Ecto neural progenitor cell (in vitro differentiated cells): Measurements from ENCODE around the gene ZSWIM6.

Experiments used
- DNase-seq: peaks from one replicate; pipeline ENCODE4 v3.0.0-alpha.2; 2018; ENCODE audit warnings: low spot score

The ZSWIM6 gene

DNA sequence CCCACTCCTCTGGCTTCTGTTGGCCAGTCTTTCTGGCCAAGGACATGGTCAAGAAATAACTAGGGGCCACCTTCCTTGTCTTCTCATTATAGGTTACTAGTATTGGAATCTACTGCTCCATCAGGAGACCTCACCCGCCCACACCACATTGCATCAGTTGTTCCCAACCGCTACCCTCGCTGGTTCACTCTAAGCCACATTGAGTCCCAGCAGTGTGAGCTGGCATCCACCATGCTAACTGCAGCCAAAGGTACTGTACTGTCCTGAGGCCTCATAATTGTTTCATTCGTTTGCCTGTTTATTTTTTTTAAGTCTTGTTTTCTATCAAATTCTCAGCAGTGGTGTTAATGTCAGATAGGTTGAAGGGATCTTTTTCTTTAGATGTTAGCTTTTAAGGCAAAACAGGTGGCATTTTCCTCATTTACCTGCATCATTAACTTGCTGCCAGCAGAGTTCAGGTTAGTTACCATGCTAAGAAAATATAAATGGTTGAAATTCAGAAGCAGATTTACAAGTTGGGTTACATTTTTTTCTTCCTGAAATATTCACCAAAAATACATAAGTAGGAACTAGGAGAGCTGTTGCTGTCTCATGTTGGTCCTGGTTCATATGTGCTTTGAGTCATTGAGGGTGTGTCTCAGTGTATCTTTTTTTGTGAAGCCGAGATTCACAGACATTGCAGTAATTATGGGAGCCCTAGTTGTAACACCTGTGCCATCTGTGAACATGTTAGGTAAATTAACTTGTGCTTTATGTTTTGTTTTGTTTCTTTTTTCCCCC, 206.9 kb downstream of the ZSWIM6 start:
- no peak for DNase-seq

DNA sequence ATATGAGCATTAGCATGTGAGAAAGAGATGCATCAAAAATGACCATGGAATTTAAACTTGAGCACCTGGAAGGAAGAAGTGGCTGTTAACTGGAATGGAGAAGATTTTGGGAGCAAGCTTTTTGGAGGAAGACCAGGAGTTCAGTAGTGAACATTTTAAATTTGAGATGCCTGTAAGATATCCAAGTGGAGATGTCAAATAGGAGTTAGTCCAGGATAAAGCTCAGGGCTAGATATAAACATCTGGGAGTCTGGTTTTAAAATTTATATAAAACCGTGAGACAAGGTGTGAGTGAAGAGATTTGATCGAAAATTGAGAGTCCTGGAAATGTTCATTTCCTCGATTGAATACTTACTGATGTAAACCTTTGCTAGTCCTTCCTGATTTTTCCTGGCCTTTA, 217.5 kb downstream of the ZSWIM6 start:
- no peak for DNase-seq

DNA sequence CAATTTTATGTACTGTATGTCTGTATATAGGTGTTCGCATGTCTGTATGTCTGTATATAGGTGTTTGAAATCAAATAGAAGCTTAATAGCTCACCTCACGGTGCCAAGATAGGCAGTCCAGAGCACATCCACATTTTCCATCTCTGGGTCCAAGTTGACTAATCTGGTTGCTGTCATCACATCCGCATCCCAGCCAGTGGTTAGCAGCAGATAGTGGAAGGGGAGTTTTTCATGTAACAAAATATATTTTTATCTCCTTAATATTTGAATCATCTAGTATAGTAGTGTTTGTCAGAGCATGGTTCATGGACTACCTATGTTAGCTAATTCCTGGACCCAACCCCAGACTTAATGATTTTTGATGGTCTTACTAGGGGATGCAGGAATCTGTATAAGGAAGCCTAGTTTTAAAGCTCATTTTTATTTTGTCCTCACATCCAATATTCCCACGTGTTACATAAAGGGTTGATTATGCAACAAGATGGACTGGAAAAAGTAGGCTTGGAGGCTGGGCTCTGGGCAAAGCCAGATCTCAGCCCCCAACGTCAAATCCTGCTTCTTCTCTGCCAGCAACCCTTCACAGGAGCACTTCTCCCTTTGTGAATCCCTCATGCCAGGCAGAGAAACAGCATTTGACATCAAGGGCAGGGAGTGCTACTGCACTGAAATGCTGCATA, 219.7 kb downstream of the ZSWIM6 start:
- no peak for DNase-seq

DNA sequence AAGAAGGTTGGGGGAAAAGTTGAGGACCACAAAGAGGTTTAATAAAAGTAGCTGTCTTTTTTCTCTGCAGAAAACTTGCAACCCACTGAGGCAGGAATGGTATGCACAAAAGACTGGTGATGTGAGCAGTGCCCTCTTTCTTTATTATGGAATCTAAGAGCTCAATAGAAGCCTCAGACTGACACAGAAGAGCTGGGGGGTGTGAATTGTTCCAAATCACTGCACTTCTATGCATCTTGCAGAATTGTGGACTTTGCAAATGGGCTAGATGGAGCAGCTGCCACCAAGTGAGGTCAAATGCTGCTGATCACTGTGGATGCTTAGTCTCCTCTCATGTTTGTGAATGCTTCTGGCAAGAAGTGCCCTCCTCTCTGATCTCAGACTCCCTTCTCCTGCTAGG, 227.1 kb downstream of the ZSWIM6 start:
- no peak for DNase-seq

DNA sequence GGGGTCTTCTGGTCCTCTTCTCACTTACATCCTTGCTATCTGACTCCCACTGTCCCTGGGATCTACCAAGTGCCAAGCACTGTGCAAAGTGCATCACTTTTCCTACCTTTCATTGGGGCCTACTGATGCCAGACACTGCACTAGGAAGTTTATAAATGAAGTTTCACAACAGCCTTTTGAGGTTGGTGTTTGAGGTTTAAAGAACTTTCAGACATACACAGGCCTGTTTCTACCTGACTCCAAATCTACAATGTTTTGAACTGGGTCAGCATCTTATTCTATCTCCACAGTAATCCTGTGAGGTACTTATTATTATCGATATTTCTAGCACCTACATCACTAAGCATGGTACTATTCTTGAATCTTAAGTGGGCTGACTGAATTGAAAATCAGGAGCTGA, 227.7 kb downstream of the ZSWIM6 start:
- no peak for DNase-seq

DNA sequence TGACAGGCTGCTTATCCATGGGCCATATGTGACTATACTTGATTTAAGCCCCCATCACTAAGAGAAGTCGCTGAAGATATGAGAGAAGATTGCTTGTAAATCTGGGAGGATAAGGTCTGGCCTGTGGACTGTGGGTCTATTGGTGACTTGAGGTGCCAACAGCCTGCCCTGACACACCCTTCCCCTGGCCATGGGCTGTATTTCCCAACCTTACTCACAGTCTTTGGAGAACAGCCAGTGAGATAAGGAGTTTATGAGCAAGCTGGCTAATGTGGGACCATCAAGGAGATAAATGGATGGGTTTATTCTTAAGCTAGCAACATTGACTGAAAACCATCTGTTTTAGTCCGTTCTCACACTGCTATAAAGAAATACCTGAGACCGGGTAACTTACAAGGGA, 231.3 kb downstream of the ZSWIM6 start:
- no peak for DNase-seq

DNA sequence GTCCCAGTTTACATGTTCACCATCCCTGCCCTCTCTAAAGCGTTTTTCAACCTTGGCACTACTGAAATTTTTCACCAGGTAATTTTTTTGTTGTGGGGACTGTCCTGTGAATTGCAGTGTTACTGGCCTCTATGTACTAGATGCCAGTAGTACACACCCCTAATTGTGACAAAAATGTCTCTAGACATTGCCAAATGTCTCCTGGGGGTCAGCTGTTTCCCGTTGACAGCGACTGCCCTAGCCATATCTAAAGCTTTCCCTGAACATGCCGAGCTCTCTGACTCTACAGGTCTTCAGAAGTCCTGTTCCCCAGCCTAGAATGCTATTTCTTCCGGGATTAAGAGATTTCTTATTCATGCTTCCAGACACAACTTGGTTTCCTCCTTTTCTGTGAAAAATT, 235.3 kb downstream of the ZSWIM6 start:
- no peak for DNase-seq

DNA sequence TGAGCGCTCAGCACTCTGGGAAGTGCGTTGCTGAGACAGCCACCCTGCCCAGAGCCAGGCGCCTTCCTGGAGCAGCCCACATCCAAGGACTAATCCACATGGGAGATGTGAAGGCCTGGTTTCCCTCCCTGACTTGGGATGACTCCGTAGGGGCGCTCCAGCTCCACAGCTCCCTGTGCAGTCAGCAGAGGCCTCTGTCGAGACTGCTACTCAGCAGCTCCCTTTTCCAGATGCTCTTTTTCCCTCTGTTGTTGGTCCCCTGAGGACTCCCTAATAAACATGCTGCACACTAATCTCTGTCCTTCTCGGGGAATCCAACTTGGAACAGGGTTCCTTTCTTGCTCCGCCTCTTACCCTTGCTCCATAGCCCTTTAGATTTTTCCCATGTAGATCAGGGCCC, 237.3 kb downstream of the ZSWIM6 start:
- no peak for DNase-seq

DNA sequence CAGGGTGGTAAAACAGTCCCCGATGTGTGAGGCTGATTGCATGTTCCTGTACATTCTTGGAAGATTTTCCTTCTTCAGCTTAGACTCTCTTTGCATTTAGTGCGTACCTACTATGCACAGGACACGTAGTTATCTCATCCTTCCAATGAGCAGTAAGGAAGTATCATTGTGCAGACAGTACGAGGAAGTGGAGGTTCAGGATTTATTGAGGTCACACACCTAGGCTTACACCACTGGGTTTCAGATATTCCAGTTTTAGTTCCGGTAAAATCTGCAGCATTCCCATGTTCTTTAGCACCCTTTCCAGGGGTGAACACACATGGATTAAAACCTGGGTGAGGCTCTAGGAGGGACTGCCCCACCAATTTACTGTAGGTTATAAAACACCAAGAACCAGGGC, 238.7 kb downstream of the ZSWIM6 start:
- no peak for DNase-seq

DNA sequence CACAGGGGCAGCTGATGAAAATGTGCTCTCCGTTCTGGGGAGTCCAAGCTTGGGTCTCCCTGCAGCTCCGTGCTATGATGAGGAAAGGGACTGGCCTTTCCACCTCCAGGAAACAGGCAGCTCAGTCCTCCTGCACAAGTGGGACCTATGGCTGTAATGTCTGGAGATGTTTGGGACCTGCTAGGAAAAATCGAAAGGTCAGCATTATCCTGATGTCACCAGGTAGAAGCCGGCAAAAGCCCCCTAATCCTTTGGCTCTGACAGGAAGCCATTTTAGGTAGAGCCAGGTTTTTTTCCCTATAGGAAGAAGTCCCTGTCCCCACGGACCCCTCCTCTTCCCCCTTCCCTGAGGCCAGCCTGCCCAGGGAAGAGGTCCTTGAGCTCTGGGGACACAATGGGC, 240.9 kb downstream of the ZSWIM6 start:
- no peak for DNase-seq

DNA sequence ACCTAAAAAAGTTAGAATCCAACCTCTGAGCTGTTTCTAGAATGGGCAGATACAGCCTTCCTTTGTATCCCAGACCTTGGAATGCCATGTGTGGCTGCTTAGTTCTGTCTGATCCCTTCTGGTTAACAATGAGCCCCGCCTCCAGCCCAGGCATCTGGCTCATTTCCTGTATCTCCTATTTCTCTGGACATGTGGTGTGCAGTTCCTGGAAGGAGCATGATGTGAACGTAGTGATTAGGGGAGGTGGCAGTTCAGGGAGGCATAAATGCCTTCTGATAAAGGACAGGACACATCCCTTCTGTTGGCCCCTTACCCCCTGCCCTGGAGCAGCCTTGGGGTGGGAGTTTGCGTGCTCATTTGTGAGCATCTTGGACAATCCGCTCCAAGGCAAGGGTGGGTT, 243.0 kb downstream of the ZSWIM6 start:
- no peak for DNase-seq

DNA sequence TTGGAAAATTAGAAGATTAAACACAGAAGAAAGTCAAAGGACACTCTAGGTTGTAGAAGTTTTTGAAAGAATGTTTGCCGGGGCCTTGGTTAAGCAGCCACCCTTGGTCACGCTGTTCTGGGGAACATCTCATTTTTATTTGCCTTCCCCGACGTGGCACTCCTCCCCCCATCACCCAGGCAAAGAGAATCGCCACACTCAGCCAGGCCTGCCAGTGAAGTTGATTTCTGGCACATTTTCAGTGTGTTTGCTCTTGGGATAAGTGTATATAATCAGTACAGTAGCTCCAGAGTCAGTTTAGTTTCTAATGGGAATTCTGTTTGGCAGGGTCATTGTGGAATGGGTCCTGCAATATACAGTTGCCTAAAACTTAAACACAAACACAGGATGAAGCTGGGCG, 243.5 kb downstream of the ZSWIM6 start:
- no peak for DNase-seq

DNA sequence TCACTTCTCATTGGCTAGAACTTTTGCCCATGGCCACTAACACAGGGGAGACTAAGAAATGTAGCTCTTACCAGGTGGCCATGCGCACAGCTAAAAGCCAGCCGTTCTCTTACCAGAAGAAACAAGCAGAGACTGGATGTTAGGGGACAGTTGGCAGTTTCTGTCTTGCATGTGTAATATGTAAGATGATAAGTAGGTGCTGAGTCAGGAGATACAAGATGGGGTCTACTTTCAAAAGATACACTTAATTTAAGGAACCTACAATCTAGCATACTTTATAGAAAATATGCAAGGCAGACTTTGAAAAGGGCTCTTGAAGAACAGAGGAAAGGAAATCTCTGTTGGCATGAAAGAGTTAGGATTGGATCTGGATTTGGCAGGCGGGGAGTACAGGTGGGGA, 244.5 kb downstream of the ZSWIM6 start:
- no peak for DNase-seq

DNA sequence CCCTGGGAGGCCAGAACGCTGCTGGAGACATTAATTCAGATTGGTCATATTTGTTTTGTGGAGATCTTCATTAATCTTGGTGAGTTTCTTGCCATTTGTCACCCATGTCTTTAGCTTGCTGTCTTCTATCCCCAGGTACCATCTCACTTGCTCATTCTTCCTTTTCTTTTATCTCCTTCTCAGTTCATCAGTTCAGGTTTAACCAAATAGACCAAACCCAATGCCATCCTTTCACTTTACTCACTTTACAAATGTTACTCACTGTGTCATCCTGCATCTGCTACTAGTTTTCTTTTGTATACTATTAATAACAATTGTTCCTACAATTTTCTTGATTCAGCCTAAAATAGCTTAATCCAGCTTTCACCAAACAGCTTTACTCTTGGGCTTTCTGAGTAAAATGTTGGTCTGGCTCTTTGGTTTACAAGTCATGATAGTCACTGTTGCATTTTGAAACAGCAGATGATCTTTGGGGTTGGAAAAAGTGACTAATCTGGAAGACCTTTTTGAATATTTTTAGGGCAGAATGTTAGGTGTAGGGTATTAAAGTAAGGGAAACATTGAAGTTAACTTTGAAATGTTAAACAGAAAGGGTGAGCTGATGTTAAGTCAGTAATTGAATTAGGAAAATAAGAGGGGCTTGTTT, 246.9 kb downstream of the ZSWIM6 start:
- no peak for DNase-seq

DNA sequence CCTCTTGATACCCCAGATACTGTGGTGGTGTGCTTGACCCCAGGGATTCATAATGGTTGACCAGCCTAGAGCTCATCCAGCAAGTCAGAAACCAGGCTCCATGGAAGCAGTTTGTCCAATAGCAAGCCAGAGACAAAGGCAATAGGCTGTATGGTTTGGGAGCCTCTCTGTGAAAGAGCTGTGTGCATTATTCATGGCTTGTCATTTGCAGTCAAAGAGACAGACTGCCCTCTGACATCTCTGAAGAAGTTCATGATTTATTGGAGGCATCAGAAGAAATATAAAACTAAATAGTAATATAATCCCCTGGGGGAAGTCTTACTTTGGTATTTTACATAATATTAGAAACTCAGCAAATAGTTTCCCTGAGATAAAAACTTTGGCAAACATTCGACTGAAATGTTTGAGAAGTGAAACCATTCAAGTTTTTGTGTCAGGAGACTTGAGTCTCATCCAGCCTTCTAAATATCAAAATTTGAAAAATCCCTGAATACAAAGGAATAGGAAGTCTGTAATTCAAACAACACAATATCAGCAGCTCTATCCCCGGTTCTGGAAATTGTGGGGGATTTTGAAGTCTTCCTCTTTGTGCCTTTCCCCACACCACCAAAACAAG, 250.3 kb downstream of the ZSWIM6 start:
- DNase-seq = no peak

DNA sequence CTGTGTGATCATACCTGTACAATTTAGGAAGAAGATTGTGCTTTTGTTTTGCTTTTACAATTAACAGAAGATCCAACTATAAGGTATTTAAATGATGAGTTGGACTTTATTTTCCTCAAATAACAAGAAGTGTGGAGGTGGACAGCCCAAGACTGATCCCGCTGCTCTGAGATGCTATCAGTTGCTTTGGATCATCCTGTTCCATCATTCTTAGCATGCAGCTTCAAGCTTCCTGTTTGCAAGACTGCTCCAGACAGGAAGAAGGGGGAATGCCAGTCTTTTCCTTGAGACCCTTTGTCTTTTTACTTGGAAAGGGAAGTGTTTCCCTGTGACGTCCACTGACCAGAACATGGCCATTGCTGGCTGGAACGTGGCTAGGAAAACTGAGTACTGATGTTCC, 250.8 kb downstream of the ZSWIM6 start:
- no peak for DNase-seq

DNA sequence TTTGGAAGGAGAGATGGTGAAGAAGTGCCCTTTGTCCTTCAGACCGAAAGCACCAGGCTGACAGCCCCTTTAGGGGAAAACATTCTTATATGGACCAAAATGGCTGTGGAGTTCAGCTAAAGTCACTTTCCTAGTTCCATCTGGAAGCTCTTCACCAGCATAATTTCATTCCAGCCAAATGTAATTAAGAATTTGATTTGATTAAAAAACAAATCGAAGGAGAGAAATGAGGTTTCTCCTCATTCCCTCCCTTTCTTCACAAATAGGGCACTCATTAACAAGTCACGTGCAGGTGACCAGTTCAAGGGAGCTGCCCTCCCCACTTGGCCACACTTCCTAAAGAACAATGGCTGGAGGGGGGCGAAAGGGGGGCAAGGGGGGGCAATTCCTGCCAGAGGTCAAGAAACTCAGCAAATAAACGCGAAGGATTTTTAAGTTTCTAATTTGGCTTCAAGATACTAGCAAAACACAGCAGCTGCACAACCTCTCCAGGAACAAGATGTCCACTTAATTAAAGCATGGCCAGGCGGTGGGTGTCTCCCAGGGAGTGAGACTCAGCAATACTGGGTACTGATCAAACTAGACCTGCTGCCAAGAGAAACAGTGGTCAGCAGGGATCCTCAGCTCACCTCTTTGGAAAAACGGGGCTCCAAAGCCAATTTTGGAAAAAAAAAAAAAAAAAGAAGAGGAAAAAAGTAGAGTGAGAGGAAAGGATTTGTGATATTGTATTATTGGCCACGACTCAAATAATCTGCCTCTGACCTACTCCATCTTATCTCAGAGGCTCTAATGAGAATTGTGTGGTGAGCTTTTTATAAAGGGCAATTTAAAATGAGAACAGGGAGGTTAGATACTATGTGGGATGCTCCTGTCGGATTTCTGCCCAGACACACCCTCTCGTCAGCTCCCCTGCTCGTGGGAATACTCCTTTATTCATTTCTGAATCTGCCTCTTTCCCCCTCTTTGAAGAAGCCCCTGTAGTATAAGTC, 254.3 kb downstream of the ZSWIM6 start:
- DNase-seq = no peak

DNA sequence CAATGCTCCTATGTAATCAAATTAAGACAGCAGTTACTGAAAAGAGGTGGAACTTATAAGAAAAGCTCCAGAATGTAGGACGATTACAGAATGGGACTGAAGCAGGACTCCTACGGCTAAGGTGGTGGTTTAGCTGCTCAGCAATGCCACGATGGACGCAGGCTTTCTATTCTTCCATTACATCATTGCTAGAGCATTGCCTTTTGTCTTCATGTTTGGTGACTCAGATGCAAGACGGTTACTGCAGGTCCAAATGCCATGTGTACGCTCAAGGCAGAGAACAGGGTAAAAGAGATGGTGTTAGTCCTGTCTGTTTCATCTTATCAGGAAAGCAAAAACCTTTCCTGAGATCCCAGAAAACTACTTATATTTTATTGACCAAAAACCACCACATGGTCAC, 255.1 kb downstream of the ZSWIM6 start:
- DNase-seq = no peak

DNA sequence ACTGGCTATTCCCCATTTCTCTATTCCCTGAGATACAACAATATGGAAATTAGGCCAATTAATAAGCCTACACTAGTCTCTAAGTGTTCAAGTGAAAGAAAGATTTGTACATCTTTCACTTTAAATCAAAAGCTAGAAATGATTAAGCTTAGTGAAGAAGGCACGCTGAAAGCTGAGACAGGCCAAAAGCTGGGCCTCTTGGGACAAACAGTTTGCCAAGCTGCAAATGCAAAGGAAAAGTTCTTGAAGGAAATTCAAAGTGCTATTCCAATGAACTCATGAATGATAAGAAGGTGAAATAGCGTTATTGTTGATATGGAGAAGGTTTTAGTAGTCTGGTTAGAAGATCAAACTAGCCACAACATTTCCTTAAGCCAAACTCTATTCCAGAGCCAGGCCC, 256.2 kb downstream of the ZSWIM6 start:
- no peak for DNase-seq

DNA sequence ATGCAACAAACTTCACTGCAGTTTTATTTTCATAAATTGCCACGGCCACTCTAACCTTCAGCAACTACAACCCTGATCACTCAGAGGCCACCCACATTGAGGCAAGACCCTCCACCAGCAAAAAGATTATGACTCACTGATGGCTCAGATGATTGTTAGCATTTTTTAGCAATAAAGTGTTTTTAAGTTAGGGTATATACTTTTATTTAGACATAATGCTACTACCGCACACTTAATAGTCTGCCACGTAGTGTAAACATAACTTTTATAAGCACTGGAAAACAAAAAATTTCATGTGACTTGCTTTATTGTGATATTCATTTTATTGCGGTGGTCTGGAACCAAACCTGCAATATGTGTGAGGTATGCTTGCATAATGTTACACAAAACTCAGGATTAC, 257.9 kb downstream of the ZSWIM6 start:
- no peak for DNase-seq

DNA sequence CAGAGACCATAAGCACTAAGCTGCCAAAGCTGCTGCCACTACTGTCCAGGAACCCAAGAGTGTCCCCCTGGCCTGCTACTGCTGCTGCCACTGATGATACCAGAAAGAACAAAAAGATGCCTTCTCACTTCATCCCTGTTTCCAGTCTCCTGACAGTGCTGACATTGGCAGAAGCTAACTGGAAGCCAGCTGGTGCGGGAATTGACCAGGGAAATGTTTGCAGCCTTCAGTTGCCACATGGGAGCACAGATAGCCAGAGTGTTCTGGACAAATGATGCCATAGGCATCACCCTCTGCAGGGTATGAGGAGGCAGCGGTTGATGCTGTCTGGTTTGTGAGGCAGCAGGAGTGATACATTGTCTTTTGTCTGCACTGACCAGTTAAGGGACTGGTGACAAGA, 258.4 kb downstream of the ZSWIM6 start:
- no peak for DNase-seq

DNA sequence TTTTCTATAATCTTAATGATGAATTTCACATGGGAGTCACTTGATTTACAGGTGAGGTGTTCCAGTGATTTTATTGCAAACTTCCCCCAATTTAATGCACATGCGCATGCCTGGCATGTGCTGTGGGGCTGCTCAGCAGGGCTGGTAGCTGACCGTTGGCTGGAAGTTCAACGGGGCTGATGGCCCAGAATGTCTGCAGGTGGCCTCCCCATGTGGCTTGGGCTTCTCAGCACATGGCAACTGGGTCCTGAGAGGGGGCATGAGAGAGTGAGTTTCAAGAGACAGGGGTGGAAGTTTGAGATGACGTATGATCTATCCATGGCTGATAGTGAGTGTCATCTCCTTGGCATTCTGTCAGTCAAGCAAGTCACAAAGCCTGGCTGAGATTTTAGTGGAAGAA, 259.8 kb downstream of the ZSWIM6 start:
- DNase-seq = no peak
